ENCODE data around the gene FRMD1.

Gene FRMD1

DNA sequence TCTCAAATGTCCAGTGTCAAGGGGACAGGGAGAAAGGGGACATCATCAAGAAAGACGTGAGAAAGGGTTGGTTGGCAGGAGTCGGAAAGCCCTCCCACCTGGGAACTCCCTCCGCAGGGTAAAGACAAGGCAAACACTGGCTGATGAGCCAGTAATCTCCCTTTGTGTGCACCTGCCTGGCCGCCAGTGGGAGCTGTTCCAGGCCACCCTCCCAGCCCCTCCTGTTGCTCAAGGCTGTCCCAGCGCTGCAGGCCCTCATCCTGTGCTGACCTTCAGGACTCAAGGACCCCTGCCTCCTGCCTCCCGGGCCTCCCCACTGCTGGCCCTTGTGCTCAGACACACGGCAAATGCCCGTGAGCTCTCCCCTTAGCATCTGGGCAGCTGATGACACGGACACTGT is 7.4 kb downstream of the FRMD1 start:
- no peak for DNase-seq (ENCODE audit: extremely low read depth, insufficient read length)
- Histone ChIP-seq H3K27me3 (replicated peaks; ENCODE audit: control insufficient read depth, insufficient read depth, low read length) (no peaks in the 10 kb centered on the region), H3K36me3 (ENCODE audit: control insufficient read depth, insufficient read depth, low read length) (no peaks in the 10 kb centered on the region), H3K4me3 (replicated peaks; ENCODE audit: low read depth, low read length) (no peak overlapping the region)
- TF ChIP-seq, protein P1, sequence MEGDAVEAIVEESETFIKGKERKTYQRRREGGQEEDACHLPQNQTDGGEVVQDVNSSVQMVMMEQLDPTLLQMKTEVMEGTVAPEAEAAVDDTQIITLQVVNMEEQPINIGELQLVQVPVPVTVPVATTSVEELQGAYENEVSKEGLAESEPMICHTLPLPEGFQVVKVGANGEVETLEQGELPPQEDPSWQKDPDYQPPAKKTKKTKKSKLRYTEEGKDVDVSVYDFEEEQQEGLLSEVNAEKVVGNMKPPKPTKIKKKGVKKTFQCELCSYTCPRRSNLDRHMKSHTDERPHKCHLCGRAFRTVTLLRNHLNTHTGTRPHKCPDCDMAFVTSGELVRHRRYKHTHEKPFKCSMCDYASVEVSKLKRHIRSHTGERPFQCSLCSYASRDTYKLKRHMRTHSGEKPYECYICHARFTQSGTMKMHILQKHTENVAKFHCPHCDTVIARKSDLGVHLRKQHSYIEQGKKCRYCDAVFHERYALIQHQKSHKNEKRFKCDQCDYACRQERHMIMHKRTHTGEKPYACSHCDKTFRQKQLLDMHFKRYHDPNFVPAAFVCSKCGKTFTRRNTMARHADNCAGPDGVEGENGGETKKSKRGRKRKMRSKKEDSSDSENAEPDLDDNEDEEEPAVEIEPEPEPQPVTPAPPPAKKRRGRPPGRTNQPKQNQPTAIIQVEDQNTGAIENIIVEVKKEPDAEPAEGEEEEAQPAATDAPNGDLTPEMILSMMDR (IDR thresholded peaks at IDR 0.05; ENCODE audit: insufficient read depth, low read length, poor library complexity, severe bottlenecking), result no peak

DNA sequence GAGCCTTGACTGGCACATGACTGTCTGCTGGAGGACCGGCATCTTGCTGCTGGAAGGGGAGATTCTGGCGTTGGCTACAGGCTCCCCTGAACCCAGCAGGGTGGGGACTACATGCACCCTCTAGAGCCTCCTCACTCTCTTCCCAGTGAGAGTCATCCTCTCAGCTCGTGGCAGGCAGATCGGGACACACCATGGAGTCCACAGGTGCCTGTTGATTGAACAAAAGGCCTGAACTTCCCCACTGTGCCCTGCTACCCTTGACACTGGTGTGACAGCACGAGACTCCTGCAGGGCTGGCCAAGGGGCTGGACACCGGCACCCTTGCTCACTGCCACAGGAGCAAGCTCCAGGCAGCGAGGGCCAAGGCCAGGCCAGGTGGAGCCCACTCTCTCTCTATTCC is 8.2 kb downstream of the FRMD1 start:
- no peak overlapping the region for H3K4me3 ChIP-seq (replicated peaks; ENCODE audit: low read depth, low read length)
- no peaks in the 10 kb centered on the region for H3K36me3 ChIP-seq (ENCODE audit: control insufficient read depth, insufficient read depth, low read length)
- H3K27me3 ChIP-seq (replicated peaks; ENCODE audit: control insufficient read depth, insufficient read depth, low read length), result no peaks in the 10 kb centered on the region
- no peak for DNase-seq (ENCODE audit: extremely low read depth, insufficient read length)
- TF ChIP-seq, protein P1 (IDR thresholded peaks at IDR 0.05; ENCODE audit: insufficient read depth, low read length, poor library complexity, severe bottlenecking), result no peak

DNA sequence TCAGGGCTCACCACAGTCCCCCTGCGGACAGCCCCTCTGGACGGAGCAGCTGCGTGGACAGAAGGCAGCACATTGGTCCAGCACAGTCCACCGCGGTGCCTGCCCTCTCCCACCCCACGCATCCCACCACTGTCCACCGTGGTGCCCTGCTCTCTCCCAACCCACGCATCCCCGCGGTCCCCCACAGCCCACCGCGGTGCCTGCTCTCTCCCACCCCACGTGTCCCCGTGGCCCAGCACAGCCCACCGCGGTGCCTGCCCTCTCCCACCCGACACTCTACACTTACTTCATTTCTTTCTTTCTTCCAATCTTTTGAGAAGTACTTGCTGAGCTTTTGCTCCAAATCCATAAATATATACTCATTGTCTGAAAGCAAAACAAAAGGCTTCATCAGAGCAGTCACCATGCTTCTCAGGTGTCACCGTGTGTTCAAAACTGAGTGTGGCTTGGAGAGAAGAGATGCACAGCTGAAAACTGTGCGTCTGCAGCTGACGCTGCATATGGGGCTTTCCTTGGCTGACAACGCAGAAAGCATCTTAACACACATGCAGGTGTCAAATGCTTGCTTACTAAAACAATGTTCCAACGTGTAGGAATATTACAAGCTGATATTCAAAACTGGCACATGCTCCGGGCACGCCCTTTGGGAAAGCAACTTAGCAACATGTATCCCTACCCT is 11.8 kb downstream of the FRMD1 start:
- no peak for DNase-seq (ENCODE audit: extremely low read depth, insufficient read length)
- TF ChIP-seq, protein P1 (IDR thresholded peaks at IDR 0.05; ENCODE audit: insufficient read depth, low read length, poor library complexity, severe bottlenecking), result no peak
- Histone ChIP-seq H3K36me3 (ENCODE audit: control insufficient read depth, insufficient read depth, low read length) (no peaks in the 10 kb centered on the region), H3K4me3 (replicated peaks; ENCODE audit: low read depth, low read length) (no peak overlapping the region), H3K27me3 (replicated peaks; ENCODE audit: control insufficient read depth, insufficient read depth, low read length) (no peaks in the 10 kb centered on the region)

DNA sequence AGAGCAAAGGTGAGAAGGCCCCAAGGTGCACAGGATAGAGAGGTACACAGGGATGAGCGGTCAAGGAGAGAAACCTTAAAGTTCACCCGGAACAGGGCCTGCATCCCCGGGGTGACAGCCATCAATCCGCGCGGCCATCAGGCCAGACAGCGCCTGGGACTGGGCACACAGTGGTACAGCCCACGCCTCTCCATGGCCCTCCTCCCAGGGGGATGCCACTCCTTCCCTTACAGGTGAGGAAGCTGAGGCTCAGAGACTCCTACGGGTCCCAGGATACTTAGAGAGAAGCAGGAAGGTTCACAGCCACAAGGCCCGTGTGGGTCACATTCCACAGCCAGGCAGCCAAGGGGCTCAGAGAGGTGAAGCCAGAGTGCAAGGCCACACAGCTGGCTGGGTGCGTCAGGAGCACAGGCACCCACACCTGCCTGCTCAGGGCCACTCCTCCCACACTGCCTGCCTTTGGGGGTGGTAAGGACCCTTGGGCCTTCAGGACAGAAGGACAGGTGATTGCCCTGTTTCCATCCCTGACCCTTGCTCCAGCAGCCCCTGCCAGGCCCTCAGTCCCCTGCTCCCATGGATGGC is 14.7 kb downstream of the FRMD1 start:
- TF ChIP-seq, protein P1 (IDR thresholded peaks at IDR 0.05; ENCODE audit: insufficient read depth, low read length, poor library complexity, severe bottlenecking), result no peak
- Histone ChIP-seq H3K36me3 (ENCODE audit: control insufficient read depth, insufficient read depth, low read length) (no peaks in the 10 kb centered on the region), H3K4me3 (replicated peaks; ENCODE audit: low read depth, low read length) (no peak overlapping the region), H3K27me3 (replicated peaks; ENCODE audit: control insufficient read depth, insufficient read depth, low read length) (no peaks in the 10 kb centered on the region)
- DNase-seq (ENCODE audit: extremely low read depth, insufficient read length), result no peak

DNA sequence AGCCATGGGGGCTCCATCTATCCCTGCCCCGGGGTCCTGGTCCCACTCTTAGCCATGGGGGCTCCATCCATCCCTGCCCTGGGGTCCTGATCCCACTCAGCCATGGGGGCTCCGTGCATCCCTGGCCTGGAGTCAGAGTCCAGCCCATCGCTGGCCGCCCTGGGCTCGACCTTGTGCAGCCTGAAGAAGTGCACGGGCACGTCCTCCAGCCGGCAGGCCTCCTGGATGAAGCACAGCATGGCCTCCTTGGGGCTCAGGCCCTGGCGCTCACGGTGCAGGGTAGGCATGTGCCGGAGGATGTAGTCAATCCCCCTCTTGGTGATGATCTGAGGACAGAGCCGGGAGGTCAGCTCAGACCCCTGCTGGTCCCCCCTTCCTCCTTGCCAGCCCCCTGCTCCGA is 15.6 kb downstream of the FRMD1 start:
- Histone ChIP-seq H3K36me3 (ENCODE audit: control insufficient read depth, insufficient read depth, low read length) (no peaks in the 10 kb centered on the region), H3K27me3 (replicated peaks; ENCODE audit: control insufficient read depth, insufficient read depth, low read length) (no peaks in the 10 kb centered on the region), H3K4me3 (replicated peaks; ENCODE audit: low read depth, low read length) (no peak overlapping the region)
- DNase-seq (ENCODE audit: extremely low read depth, insufficient read length), result no peak
- TF ChIP-seq, protein P1 (IDR thresholded peaks at IDR 0.05; ENCODE audit: insufficient read depth, low read length, poor library complexity, severe bottlenecking), result no peak
